Thoracic aorta (tissue), 2 donors: ENCODE measurements around the gene XRCC6. TPM values are rescaled to one million over a fixed set of nuclear protein-coding genes. Genes with fewer than 3 reads are reported as not detected.

Source experiments
- ATAC-seq: fragments of 150-250 bp; one replicate; pipeline ENCODE4 v1.8.0; 2017; ENCODE audit warnings: low read depth; ENCODE audit not compliant: insufficient number of reproducible peaks, low FRiP score
- DNase-seq: peaks from one replicate; pipeline ENCODE4 v3.0.0-alpha.2; 2020; ENCODE audit warnings: low spot score
- H3K27ac ChIP-seq, 2 donors: fragments of 200-600 bp; sonication (generic); 1 replicate in 1 of 2; 2 replicates in 1 of 2; pipeline ENCODE4 v1.5.1; 2016; ENCODE audit warnings: mild to moderate bottlenecking in 2 of 2, moderate library complexity in 2 of 2
- H3K27me3 ChIP-seq: fragments of 200-600 bp; sonication (generic); replicated peaks from 2 replicates; pipeline ENCODE4 v1.6.0; 2016; ENCODE audit warnings: mild to moderate bottlenecking; ENCODE audit not compliant: insufficient read depth
- H3K36me3 ChIP-seq: fragments of 200-600 bp; sonication (generic); one replicate; pipeline ENCODE4 v1.5.1; 2016
- H3K4me1 ChIP-seq, 2 donors: fragments of 200-600 bp; sonication (generic); 1 replicate in 1 of 2; 2 replicates in 1 of 2; pipeline versions ENCODE4 v1.5.1 to v1.6.0; 2016; ENCODE audit warnings: low read depth in 2 of 2, mild to moderate bottlenecking in 1 of 2; ENCODE audit not compliant: control insufficient read depth in 1 of 2
- H3K4me3 ChIP-seq: fragments of 200-600 bp; sonication (generic); 2 replicates; pipeline ENCODE4 v1.5.1; 2016; ENCODE audit warnings: mild to moderate bottlenecking
- H3K9me3 ChIP-seq: fragments of 200-600 bp; sonication (generic); 2 replicates; pipeline ENCODE4 v1.5.1; 2016
- total RNA-seq, 2 donors: library from RNA; depleted of rRNA; stranded (reverse); fragments of >200 nt; gene quantifications; one replicate each; pipeline versions ENCODE4 v1.1.0 to v1.2.3, GENCODE V29; 2016
- TF ChIP-seq, protein P1 (sequence below): fragments of 200-600 bp; sonication (generic); IDR thresholded peaks from one replicate; pipeline ENCODE4 v1.5.1; 2019; ENCODE audit warnings: antibody characterized with exemption

XRCC6 gene
- total RNA-seq, 2 donors from 2014 or later = 126 to 131 TPM

DNA sequence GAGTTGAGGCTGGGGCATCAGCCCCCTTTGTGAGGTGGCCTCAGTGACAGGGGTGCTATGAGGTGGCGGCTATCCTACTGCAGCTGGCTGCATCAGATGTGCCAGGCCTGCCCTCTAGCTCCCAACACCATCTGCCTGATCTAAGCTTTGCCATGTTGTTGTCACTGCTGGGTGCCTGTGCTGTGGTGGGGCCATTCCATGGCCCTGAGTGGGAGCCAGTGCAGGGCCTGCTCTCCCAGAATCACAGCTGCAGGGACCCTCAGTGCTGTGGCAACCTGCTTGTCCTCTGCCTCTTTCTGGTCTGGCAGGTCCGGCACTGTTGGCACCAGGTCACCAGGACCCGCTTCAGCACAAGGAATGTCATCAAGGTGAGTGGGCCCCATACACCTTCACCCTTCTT is 69.4 kb downstream of the XRCC6 start:
- no peaks in the 10 kb centered on the region for H3K9me3 ChIP-seq
- H3K4me1 ChIP-seq = peaks cover 9 to 14% of the 10 kb centered on the region in 2 donors
- no peaks in the 10 kb centered on the region for H3K27me3 ChIP-seq
- TF ChIP-seq, protein P1, sequence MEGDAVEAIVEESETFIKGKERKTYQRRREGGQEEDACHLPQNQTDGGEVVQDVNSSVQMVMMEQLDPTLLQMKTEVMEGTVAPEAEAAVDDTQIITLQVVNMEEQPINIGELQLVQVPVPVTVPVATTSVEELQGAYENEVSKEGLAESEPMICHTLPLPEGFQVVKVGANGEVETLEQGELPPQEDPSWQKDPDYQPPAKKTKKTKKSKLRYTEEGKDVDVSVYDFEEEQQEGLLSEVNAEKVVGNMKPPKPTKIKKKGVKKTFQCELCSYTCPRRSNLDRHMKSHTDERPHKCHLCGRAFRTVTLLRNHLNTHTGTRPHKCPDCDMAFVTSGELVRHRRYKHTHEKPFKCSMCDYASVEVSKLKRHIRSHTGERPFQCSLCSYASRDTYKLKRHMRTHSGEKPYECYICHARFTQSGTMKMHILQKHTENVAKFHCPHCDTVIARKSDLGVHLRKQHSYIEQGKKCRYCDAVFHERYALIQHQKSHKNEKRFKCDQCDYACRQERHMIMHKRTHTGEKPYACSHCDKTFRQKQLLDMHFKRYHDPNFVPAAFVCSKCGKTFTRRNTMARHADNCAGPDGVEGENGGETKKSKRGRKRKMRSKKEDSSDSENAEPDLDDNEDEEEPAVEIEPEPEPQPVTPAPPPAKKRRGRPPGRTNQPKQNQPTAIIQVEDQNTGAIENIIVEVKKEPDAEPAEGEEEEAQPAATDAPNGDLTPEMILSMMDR = no peak
- no peaks in the 10 kb centered on the region for H3K36me3 ChIP-seq
- H3K27ac ChIP-seq = no peak overlapping the region
- H3K4me3 ChIP-seq = no peak overlapping the region
- no peak for DNase-seq
- no peak for ATAC-seq

DNA sequence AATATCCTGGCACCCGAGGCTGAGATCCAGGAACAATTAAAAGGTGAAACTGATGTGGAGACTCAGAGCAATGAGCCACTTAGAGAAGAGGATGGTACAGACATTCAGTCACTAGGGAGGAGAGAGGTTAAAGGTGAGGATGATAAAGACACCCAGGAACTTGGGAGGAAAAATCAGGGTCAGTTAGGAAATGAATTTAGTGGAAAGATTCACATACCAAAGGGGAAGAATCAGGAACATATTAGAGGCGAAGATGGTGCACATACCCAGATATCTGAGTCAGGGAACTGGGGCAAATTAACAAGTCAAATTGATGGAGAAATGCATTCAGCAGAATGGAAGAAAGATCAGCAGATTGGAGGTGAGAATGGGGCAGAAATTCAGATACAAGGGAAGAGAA is 74.1 kb downstream of the XRCC6 start:
- no peak overlapping the region for H3K27ac ChIP-seq
- H3K27me3 ChIP-seq = no peaks in the 10 kb centered on the region
- peaks cover 3 to 20% of the 10 kb centered on the region in 2 donors for H3K4me1 ChIP-seq
- no peak for DNase-seq
- no peak for ATAC-seq
- TF ChIP-seq, protein P1 = no peak
- no peaks in the 10 kb centered on the region for H3K36me3 ChIP-seq
- no peak overlapping the region for H3K4me3 ChIP-seq
- no peaks in the 10 kb centered on the region for H3K9me3 ChIP-seq

DNA sequence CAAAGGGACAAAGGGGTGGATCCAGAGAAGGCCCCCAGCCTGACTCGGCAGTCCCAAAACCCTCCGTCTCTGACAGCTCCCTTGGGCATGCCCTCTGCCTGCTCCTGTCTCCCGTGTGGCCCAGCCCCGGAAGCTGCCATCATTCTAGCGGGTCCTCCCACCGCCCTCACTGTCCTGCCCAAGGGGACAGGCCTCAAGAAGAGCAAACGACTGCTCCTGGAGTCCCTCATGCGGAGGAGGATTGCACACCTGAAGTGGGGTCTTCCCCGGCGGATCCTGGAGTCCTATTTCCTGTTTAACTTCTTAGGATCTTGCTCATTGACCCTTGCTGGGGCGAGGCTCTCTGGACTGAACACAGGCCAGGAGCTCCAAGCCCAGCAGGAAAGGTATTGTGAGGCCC is 75.6 kb downstream of the XRCC6 start:
- H3K27ac ChIP-seq = peak overlapping the region in 1 of 2 donors; percentile 63

DNA sequence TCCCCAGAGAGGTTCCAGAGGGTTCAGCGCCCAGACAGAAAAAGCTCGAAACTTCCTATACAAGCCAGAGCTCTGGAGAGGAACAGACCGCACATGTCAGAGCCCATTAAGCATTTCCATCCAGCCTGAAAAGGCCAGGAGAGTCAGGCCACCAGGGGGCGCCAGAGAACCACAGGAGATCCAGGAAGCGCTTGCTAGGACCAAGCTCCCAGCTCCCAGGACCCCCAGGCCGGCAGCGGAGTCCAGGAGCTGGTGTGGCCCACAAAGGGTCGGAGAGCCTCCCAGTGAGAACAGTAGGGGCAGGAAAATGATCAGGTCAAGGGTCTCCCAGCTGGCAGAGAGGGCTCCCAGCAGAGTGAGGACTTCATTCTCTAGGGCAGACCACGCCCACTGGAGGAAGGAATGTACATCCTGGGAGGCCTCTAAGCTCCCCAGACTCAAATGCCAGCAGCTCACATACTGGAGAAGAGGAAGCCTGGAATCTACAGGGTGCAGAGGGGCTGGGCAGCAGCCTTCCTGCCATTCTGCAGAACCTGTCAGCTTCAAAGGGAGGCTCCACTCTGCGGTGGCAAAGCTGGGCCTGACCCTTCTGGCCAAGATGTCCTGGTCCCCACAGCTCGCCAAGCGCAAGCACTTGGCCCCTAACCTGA is 76.2 kb downstream of the XRCC6 start:
- TF ChIP-seq, protein P1 = peak; percentile 97
- H3K4me3 ChIP-seq = peak overlapping the region; percentile 60

More for the DNA sequence above, 75.6 kb downstream of the XRCC6 start:
- ATAC-seq (no peak), DNase-seq (no peak)
- Histone ChIP-seq H3K4me1 (peaks cover 3 to 20% of the 10 kb centered on the region in 2 donors), H3K36me3 (no peaks in the 10 kb centered on the region), H3K9me3 (no peaks in the 10 kb centered on the region), H3K27me3 (no peaks in the 10 kb centered on the region), H3K4me3 (no peak overlapping the region)
- TF ChIP-seq, protein P1 = no peak

DNA sequence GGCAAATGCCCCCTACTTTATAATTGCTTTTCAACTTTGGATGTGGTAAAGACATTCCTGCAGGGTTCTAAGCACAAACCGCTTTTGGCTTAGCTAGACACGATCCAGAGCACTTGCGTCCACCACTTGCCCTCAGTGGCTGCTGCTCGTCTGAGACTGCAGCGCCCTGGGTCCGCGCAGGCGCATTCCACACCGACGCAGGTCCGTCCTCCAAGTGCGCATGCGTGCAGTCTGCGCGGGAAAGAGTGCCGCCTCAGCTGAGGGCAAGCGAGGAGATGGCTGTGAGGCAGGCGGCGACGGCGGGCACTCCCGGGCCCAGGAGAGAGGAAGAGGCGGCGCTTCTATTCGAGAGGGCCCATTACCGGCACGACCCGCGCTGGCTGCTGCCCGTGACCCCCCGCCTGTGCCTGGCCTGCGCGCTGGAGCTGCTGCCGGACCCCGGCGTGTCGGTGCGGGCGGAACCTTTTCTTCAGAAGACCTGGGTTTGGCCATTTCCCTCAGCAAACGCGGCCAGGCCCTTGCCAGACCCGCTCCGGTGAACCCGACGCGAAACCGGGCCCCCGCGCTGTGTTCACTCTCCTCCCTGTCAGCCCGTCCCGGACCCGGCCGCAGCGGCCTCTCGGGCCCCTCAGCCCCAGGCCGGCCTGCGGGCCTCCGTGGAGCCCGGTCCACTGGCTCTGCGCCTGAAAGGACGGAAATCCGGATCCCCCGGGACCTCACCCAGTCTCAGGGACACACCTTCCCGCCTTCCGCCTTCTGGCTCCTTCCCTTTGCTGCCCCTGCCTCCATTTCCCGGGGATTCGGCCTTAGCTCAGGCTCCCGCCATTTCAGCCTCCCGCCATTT is 78.4 kb downstream of the XRCC6 start, which contains the start of gene MEI1:
Gene MEI1 (plus strand): TSS at position 240 of the 844 bp plus-strand sequence. CDS start 36 bp downstream, at position 276.
- peak within 1 kb of the TSS; percentile 55 for H3K4me3 ChIP-seq
- no peaks in the 10 kb centered on the region for H3K36me3 ChIP-seq
- TF ChIP-seq, protein P1 = no peak
- no peak within 1 kb of the TSS for H3K27ac ChIP-seq
- peaks cover 3 to 20% of the 10 kb centered on the region in 2 donors for H3K4me1 ChIP-seq
- DNase-seq (peak; percentile 28), ATAC-seq (no peak)
- no peaks in the 10 kb centered on the region for H3K9me3 ChIP-seq
- H3K27me3 ChIP-seq = no peaks in the 10 kb centered on the region

More for the DNA sequence above, 76.2 kb downstream of the XRCC6 start:
- DNase-seq (peak; percentile 74), ATAC-seq (peak; percentile 73)
- H3K27ac ChIP-seq = peak overlapping the region in 1 of 2 donors; percentile 63
- no peaks in the 10 kb centered on the region for H3K36me3 ChIP-seq
- no peaks in the 10 kb centered on the region for H3K9me3 ChIP-seq
- H3K27me3 ChIP-seq = no peaks in the 10 kb centered on the region
- H3K4me1 ChIP-seq = peaks cover 3 to 20% of the 10 kb centered on the region in 2 donors
